Transverse colon (tissue), 3 donors: ENCODE data around the gene ACSM6.

ENCODE experiments used
- EP300 ChIP-seq: sonication (generic); formaldehyde crosslinking; IDR thresholded peaks from one replicate; pipeline ENCODE4 v1.6.1; 2017; ENCODE audit warnings: antibody characterized with exemption, low read depth
- POLR2A ChIP-seq: fragments of 450-650 bp; IDR thresholded peaks from one replicate; pipeline ENCODE4 v1.6.1; 2016; ENCODE audit warnings: antibody characterized with exemption, mild to moderate bottlenecking, moderate library complexity
- POLR2AphosphoS5 ChIP-seq, 3 donors: sonication (generic); formaldehyde crosslinking; IDR thresholded peaks; one replicate each; pipeline ENCODE4 v1.6.1; 2016; ENCODE audit warnings: antibody characterized with exemption in 3 of 3

DNA sequence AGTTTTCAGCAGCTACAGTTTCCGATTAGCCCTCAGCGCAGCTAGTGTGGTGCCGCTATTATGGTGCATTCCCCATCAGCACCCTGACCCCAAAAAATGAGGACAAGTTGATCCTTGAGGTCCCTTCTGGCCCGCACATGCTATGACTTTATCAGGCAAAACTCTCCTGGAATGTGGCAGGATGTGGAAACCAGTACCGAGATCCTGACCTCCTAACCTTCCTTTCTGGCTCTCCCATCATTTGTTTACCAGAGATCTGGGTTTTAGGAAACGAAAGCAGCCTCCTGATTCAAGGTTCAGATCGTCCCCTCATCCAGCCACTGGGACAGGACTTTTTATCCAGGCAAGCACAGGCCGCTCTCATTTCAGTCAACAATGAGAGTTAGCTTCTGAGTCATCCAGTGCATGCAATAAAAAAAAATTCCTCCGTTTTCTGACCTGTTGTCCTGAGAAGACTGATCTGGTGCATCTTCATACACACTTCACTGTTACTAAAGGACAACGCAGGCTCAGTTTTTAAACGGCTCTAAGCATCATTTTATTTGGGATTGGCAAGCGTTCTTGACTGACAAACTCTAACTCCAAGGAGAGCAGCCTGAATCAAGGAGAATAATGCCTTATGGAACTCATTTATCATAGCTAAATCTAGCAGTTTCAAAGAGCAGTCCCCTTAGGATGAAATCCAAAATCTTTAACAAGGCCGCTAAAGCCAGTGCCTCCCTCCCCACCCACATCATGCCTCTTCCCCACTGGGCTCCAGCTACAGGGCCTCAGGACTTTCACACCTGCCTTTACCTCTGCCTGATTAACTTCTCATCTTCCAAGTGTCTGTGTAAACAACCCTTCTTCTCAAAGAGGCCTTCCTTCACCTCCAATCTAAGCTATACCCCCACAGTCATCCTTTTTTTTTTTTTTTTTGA, 79.6 kb downstream of the ACSM6 start:
- TF ChIP-seq POLR2A (peak; percentile 11), EP300 (peak; percentile 5), POLR2AphosphoS5 (IDR thresholded peaks at IDR 0.05) (peak in 2 of 3 donors; percentile 63 to 81)
